ENCODE data around the gene CCR5. TPM values are rescaled to one million over a fixed set of nuclear protein-coding genes. Genes with fewer than 3 reads are reported as not detected.
"Not testable (repeated sequence)": the region's sequence is repeated elsewhere in the genome, so short reads cannot be mapped to it uniquely, and the experiment has no call there.

CCR5 gene
- total RNA-seq, 4 donors from 2014 or later, result 0.16 to 5.2 (median 0.78) TPM

GRCh38 chr3:46383211-46383950 lies 12.6 kb downstream of the CCR5 start:
- TF ChIP-seq CTCF (IDR thresholded peaks at IDR 0.05), result no peak
- DNase-seq (ENCODE audit: low spot score) (no peak), ATAC-seq (ENCODE audit: low FRiP score) (no peak)

- ATAC-seq (ENCODE audit: low FRiP score) (peak; percentile 4), DNase-seq (ENCODE audit: low spot score) (no peak)
- no peak for TF ChIP-seq CTCF (IDR thresholded peaks at IDR 0.05)
Observed at GRCh38 chr3:46383951-46384330, 13.2 kb downstream of the CCR5 start.

- ATAC-seq (ENCODE audit: low FRiP score), result peak; percentile 64
- no peak for TF ChIP-seq CTCF (IDR thresholded peaks at IDR 0.05)
- DNase-seq (ENCODE audit: low spot score), result no peak
Observed at GRCh38 chr3:46386205-46386604, 15.5 kb downstream of the CCR5 start.

GRCh38 chr3:46388847-46389246 lies 18.1 kb downstream of the CCR5 start:
- not testable (repeated sequence) for DNase-seq (ENCODE audit: low spot score); ATAC-seq (ENCODE audit: low FRiP score)

GRCh38 chr3:46389306-46389705 lies 18.6 kb downstream of the CCR5 start:
- TF ChIP-seq CTCF (IDR thresholded peaks at IDR 0.05), result no peak
- no peak for DNase-seq (ENCODE audit: low spot score)
- no peak for ATAC-seq (ENCODE audit: low FRiP score)

GRCh38 chr3:46391526-46391925 lies 20.8 kb downstream of the CCR5 start:
- ATAC-seq (ENCODE audit: low FRiP score); DNase-seq (ENCODE audit: low spot score): not testable (repeated sequence)

GRCh38 chr3:46393011-46393410 lies 22.3 kb downstream of the CCR5 start:
- TF ChIP-seq CTCF (IDR thresholded peaks at IDR 0.05), result no peak
- ATAC-seq (ENCODE audit: low FRiP score), result no peak
- DNase-seq (ENCODE audit: low spot score), result no peak

GRCh38 chr3:46393554-46394434 lies 23.0 kb downstream of the CCR5 start:
- DNase-seq (ENCODE audit: low spot score) (no peak), ATAC-seq (ENCODE audit: low FRiP score) (peak; percentile 55)
- TF ChIP-seq CTCF (IDR thresholded peaks at IDR 0.05), result no peak
